ENCODE data around the gene KRT31. TPM values are rescaled to one million over a fixed set of nuclear protein-coding genes. Genes with fewer than 3 reads are reported as not detected.
"Not testable (repeated sequence)": the region's sequence is repeated elsewhere in the genome, so short reads cannot be mapped to it uniquely, and the experiment has no call there.

The KRT31 gene
- polyA plus RNA-seq, 2 of the 4 experiments (the other 2 are of a cell fraction), result not detected

DNA sequence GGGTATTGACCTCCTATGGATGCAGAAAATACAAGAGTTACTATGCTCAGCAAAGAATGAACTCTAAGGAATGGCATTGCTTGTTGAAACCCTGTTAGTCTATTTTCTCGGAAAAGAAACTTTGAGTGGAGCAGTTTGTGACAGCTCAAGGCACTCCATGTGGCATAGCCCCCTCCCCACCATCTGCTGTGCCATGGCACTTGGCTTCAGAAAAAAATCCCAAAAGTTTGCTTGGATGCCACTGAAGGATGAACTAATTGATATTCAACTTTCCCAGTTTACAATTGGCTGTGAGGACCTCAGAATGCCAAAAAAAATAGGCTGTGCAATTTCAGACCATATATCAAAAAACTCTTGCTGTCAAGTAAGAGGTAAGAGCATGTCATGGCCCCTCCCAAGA, 1.8 kb downstream of the KRT31 start:
- 85% methylated on average over 1 of the region's 1 CpG for WGBS (ENCODE audit: missing lambda C conversion rate)
- FAIRE-seq (no peak), ATAC-seq (no peak), DNase-seq (ENCODE audit: low read depth in 1 of 2, low spot score in 1 of 2) (no peak)
- CTCF ChIA-PET, result interaction anchor here (1.0 to 1.4 kb wide), 2 partner anchors 10 to 20 kb away, joined by 3 to 4 read pairs; no protein-coding TSS in a partner anchor
- TF ChIP-seq CEBPB (IDR thresholded peaks at IDR 0.05), result no peak
- no peak for TF ChIP-seq HEYL (CRISPR knock-in tag; IDR thresholded peaks at IDR 0.05)
- TF ChIP-seq, protein P1, sequence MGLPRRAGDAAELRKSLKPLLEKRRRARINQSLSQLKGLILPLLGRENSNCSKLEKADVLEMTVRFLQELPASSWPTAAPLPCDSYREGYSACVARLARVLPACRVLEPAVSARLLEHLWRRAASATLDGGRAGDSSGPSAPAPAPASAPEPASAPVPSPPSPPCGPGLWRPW (IDR thresholded peaks at IDR 0.05), result no peak
- POLR2A ChIA-PET, result no interaction called here
- Histone ChIP-seq H3K4me2 (no peak overlapping the region), H3K9me3 (no peaks in the 10 kb centered on the region), H3K4me1 (no peaks in the 10 kb centered on the region), H3K4me3 (no peak overlapping the region), H3K27ac (no peak overlapping the region)

DNA sequence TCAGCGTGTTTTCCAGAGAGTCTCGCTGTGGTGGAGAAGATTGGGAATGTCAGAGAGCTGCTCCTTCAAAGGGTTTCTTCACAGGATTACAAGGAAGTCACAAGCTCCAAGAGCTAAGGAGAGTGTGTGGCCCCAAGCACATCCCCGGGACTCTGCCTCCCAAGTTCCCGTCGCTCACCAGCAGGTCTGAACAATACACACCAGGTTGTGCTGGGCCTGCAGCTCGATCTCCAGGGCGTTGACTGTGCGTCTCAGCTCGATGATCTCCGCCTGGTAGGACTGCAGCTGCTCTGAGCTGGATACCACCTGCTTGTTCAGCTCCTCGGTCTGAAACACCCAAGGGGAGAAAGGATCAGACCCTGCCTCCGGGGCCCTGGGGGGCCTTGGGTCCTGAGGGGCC, 2.4 kb downstream of the KRT31 start:
- DNase-seq (ENCODE audit: low read depth in 1 of 2, low spot score in 1 of 2); H3K9me3 ChIP-seq; H3K27ac ChIP-seq; H3K4me2 ChIP-seq; POLR2A ChIA-PET; H3K4me3 ChIP-seq; ATAC-seq; H3K4me1 ChIP-seq; FAIRE-seq: not testable (repeated sequence)
- 71% methylated on average over 12 of the region's 12 CpGs for WGBS (ENCODE audit: missing lambda C conversion rate)
- CTCF ChIA-PET, result interaction anchor here (1.4 kb wide), 1 partner anchor 10 kb away, joined by 4 read pairs; no protein-coding TSS in a partner anchor

DNA sequence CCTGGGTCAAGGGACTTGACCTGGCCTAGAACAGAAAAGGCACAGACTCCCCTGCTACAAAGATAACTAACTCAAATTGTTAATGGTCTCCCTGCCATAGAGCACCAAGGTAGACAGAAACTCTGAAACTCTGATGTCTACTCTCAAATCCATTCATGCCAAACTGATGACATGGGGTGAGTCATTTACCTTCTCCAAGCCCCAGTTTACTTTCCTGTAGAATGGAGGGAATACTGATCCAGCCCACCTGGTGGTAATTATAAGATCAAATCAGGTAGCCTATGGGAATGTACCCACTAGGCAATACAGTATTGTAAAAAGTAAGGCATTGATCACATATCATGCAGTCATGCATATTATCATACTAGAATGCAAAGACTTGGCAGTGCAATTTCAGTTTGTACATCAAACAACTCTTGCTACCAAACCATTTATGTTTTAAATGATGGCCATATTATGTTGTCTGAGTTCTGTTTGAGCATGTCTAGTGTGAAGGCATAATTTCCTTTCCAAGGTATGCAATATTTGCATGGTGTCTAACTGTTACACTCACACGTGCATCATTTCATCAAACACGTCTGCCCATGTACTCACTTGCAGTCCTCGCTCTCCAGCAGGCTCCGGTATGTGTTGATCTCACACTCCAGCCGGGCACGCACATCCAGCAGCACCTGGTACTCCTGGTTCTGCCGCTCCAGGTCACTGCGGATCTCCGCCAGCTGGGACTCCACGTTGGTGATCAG, 3.0 kb downstream of the KRT31 start:
- Histone ChIP-seq H3K4me1 (no peaks in the 10 kb centered on the region), H3K4me3 (no peak overlapping the region), H3K9me3 (no peaks in the 10 kb centered on the region), H3K4me2 (no peak overlapping the region), H3K27ac (no peak overlapping the region)
- CTCF ChIA-PET, result no interaction called here
- 74% methylated on average over 10 of the region's 10 CpGs for WGBS (ENCODE audit: missing lambda C conversion rate)
- no peak for FAIRE-seq
- TF ChIP-seq EP300 (IDR thresholded peaks at IDR 0.05) (no peak), CEBPB (IDR thresholded peaks at IDR 0.05) (no peak), RAD21 (conservative IDR thresholded peaks at IDR 0.05 in 1 of 2, IDR thresholded peaks at IDR 0.05 in 1 of 2) (no peak), FOSL2 (IDR thresholded peaks at IDR 0.05) (no peak), FOSL2 (CRISPR knock-in tag; IDR thresholded peaks at IDR 0.05) (0 out of 2 replicates have a peak, but pooled peaks have one; percentile 19)
- TF ChIP-seq, protein P2, sequence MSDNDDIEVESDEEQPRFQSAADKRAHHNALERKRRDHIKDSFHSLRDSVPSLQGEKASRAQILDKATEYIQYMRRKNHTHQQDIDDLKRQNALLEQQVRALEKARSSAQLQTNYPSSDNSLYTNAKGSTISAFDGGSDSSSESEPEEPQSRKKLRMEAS (IDR thresholded peaks at IDR 0.05), result no peak
- no peak for ATAC-seq
- no peak for DNase-seq (ENCODE audit: low read depth in 1 of 2, low spot score in 1 of 2)
- POLR2A ChIA-PET, result no interaction called here

DNA sequence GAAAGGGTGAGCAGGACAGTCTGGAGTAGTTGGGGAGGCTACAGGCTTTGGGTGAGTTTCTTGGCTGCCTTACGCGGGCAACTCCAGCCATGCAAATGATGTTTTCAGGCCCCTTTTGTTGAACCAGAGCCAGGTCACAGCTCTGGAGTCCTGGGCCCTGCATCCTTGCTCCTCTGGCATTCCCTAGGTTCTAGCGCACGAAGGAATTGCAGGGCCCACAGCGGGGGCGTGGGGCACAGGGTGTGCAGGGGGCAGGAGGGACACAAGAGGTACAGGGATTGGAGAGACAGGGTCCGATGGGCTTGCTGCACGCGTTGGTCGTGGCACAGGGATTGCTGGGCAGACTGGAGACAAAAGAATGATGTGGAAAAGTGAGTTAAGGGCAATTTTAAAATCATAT, 3.6 kb downstream of the KRT31 start:
- Histone ChIP-seq H3K9me3 (no peaks in the 10 kb centered on the region), H3K4me1 (no peaks in the 10 kb centered on the region), H3K4me2 (no peak overlapping the region), H3K27ac (no peak overlapping the region; a peak in 1 of 6 replicates), H3K4me3 (no peak overlapping the region)
- ATAC-seq, result no peak
- 87% methylated on average over 10 of the region's 10 CpGs for WGBS (ENCODE audit: missing lambda C conversion rate)
- ChIA-PET POLR2A (no interaction called here), CTCF (interaction anchor here (0.7 to 1.2 kb wide), 3 partner anchors 155 to 255 kb away, joined by 3 to 4 read pairs (median 3); no protein-coding TSS in a partner anchor)
- DNase-seq (ENCODE audit: low read depth in 1 of 2, low spot score in 1 of 2), result no peak
- TF ChIP-seq JUNB (IDR thresholded peaks at IDR 0.05) (no peak), MAFK (IDR thresholded peaks at IDR 0.05; ENCODE audit: partially characterized antibody) (no peak), EP300 (IDR thresholded peaks at IDR 0.05) (no peak), PHF8 (IDR thresholded peaks at IDR 0.05; ENCODE audit: borderline replicate concordance, low read depth) (no peak), ZC3H11A (IDR thresholded peaks at IDR 0.05) (no peak), CHD4 (IDR thresholded peaks at IDR 0.05; ENCODE audit: borderline replicate concordance) (no peak), HOXB5 (CRISPR knock-in tag; IDR thresholded peaks at IDR 0.05) (no peak), RARB (CRISPR knock-in tag; IDR thresholded peaks at IDR 0.05) (no peak), FOXS1 (CRISPR knock-in tag; IDR thresholded peaks at IDR 0.05) (no peak), CEBPB (IDR thresholded peaks at IDR 0.05) (no peak), SMC3 (IDR thresholded peaks at IDR 0.05) (no peak), ZFP36 (IDR thresholded peaks at IDR 0.05; ENCODE audit: borderline replicate concordance, partially characterized antibody) (no peak), CBX8 (IDR thresholded peaks at IDR 0.05) (no peak), ZNF302 (CRISPR knock-in tag; IDR thresholded peaks at IDR 0.05) (no peak), POLR2A (IDR thresholded peaks at IDR 0.05; ENCODE audit: low read length) (no peak)
- TF ChIP-seq, protein P1 (IDR thresholded peaks at IDR 0.05), result no peak
- TF ChIP-seq, protein P3, sequence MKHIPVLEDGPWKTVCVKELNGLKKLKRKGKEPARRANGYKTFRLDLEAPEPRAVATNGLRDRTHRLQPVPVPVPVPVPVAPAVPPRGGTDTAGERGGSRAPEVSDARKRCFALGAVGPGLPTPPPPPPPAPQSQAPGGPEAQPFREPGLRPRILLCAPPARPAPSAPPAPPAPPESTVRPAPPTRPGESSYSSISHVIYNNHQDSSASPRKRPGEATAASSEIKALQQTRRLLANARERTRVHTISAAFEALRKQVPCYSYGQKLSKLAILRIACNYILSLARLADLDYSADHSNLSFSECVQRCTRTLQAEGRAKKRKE (CRISPR knock-in tag; IDR thresholded peaks at IDR 0.05; ENCODE audit: low read depth), result no peak
- no peak for FAIRE-seq

Data from A549 (cell line).